ENCODE results near the gene DIO3.
A peak's percentile ranks its signal among the peaks of the same experiment; 100 is the strongest.

Gene DIO3

DNA sequence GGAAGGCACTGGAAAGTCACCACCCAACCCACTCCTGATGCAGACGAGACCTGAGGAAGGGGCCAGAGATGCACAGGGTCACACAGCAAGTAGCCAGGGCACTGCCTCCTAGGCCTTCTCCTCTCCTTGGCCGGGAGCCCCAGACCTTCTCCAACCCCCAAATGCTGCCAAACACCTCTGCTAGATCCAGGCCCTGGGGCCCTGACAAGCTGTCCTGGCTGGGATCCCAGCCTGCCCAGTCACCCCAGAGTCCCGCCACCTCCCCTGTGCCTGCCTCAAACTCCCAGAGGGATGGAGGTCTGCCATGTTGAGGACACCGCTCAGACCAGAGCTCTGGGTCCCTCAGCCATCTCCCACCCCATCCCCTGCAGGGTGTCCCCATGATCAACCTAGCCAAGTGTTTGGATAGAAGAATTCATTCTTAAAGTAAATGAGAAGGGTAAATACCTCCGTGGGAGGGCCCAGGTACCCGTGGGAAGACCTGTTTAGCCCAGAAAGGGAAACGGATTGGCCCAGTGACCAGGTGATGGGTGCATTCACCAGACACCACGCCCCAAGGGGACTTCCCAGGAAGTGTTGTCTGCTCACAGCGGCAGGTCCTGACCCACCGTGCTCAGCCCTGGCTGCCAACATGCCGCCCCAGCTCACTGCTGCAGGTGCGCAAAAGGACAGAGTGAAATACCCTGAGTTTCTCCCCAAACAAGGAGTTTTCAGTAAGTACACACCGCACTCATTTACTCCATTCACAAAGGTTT lies 4.6 kb upstream of the DIO3 start:
- peaks cover 4% of the 10 kb centered on the region; the same call in 1 of the 2 replicates for H3K9me3 ChIP-seq (ENCODE audit: insufficient read depth, low read length)
- TF ChIP-seq YY1 (IDR thresholded peaks at IDR 0.05; ENCODE audit: insufficient read depth, insufficient read length), result no peak
- TF ChIP-seq ZNF274 (IDR thresholded peaks at IDR 0.05; ENCODE audit: low read depth, low read length), result no peak
- TF ChIP-seq SUZ12 (IDR thresholded peaks at IDR 0.05; ENCODE audit: extremely low read depth, insufficient read depth, insufficient read length), result no peak

DNA sequence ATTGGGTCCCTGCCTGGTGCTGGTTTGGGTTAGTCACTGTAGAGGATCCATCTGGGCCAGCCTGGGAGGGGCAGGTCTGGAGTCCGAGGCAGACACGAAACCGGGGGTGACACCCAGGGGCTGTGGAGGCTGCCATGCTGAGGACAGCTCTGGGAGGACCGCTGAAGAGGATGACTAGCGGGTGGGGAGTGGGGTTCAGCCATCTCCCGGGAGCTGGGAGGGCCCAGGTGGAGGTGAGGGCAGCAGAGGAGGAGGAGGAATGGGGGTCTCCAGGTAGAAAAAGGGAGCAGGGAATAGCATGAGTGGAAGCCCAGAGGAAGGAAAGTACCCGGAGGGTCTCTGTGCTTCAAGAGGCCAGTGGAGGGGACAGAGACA lies 4.0 kb upstream of the DIO3 start:
- Histone ChIP-seq H3K4me3 (ENCODE audit: insufficient read length, low read depth) (no peak overlapping the region), H3K9me3 (ENCODE audit: insufficient read depth, low read length) (peaks cover 10% of the 10 kb centered on the region; the same call in 1 of the 2 replicates), H3K4me1 (ENCODE audit: insufficient read depth, insufficient read length) (peaks cover 2% of the 10 kb centered on the region), H3K27me3 (ENCODE audit: insufficient read depth, insufficient read length) (peaks cover 42% of the 10 kb centered on the region), H3K9ac (ENCODE audit: insufficient read length, low read depth) (no peak overlapping the region), H3K36me3 (ENCODE audit: insufficient read depth, insufficient read length, low read length) (no peaks in the 10 kb centered on the region)
- no peak for DNase-seq (ENCODE audit: low read depth, low spot score)
- TF ChIP-seq ZNF274 (IDR thresholded peaks at IDR 0.05; ENCODE audit: low read depth, low read length), result no peak
- no peak for TF ChIP-seq SUZ12 (IDR thresholded peaks at IDR 0.05; ENCODE audit: extremely low read depth, insufficient read depth, insufficient read length)
- no peak for TF ChIP-seq YY1 (IDR thresholded peaks at IDR 0.05; ENCODE audit: insufficient read depth, insufficient read length)

More for the DNA sequence above, 4.6 kb upstream of the DIO3 start:
- DNase-seq (ENCODE audit: low read depth, low spot score), result no peak
- Histone ChIP-seq H3K4me3 (ENCODE audit: insufficient read length, low read depth) (no peak overlapping the region), H3K36me3 (ENCODE audit: insufficient read depth, insufficient read length, low read length) (no peaks in the 10 kb centered on the region), H3K4me1 (ENCODE audit: insufficient read depth, insufficient read length) (peaks cover 2% of the 10 kb centered on the region), H3K9ac (ENCODE audit: insufficient read length, low read depth) (no peak overlapping the region), H3K27me3 (ENCODE audit: insufficient read depth, insufficient read length) (peaks cover 36% of the 10 kb centered on the region)

DNA sequence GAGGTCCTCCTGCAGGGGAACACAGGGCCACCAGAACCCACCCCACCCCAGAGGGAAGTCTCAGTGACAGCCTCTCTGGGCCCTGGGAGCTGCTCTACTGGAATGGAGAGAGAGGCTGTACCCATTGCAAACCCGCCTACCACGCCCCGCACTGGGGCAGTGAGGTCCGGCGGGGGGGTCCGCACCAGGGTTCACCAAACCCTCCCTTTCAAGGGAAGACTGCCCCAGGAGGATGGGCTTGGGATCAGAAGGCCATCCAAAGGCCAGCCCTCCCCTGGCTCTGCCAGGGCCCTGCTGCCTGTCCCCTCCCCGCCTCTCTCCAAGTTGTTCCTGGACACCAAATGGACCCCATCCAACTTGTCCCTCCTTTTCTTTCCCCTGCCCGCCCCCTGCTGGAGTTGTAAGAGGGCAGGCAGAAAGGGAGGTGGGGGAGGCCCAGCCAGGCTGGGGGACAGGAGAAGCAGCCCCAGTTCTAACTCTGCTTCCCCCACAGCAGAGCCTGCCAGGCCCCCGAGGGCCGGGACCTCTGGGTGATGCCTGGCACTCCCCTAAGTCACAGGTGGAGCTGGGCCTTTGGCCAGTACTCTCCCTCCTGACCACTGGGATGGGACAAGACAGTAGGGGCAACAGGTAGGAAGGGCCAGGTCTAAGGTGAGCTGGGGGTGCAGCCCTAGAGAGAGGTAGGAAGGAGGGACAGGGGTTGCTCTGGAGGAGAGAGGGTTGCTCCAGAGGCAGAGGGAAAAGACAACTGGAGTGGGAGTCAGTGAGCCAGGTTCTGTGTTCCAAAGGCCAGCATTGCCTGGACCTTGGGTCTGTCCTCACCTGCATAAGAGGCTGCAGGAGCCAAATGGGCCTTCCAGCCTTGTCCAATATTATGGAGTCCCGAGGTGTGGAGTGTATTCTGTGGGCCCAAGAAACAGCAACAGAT lies 3.2 kb upstream of the DIO3 start:
- no peak for TF ChIP-seq ZNF274 (IDR thresholded peaks at IDR 0.05; ENCODE audit: low read depth, low read length)
- TF ChIP-seq SUZ12 (IDR thresholded peaks at IDR 0.05; ENCODE audit: extremely low read depth, insufficient read depth, insufficient read length), result no peak
- no peak for TF ChIP-seq YY1 (IDR thresholded peaks at IDR 0.05; ENCODE audit: insufficient read depth, insufficient read length)
- Histone ChIP-seq H3K4me1 (ENCODE audit: insufficient read depth, insufficient read length) (peaks cover 2% of the 10 kb centered on the region), H3K4me3 (ENCODE audit: insufficient read length, low read depth) (no peak overlapping the region), H3K36me3 (ENCODE audit: insufficient read depth, insufficient read length, low read length) (no peaks in the 10 kb centered on the region), H3K9me3 (ENCODE audit: insufficient read depth, low read length) (peaks cover 12% of the 10 kb centered on the region; the same call in 1 of the 2 replicates), H3K27me3 (ENCODE audit: insufficient read depth, insufficient read length) (peaks cover 49% of the 10 kb centered on the region), H3K9ac (ENCODE audit: insufficient read length, low read depth) (no peak overlapping the region)
- DNase-seq (ENCODE audit: low read depth, low spot score), result no peak

DNA sequence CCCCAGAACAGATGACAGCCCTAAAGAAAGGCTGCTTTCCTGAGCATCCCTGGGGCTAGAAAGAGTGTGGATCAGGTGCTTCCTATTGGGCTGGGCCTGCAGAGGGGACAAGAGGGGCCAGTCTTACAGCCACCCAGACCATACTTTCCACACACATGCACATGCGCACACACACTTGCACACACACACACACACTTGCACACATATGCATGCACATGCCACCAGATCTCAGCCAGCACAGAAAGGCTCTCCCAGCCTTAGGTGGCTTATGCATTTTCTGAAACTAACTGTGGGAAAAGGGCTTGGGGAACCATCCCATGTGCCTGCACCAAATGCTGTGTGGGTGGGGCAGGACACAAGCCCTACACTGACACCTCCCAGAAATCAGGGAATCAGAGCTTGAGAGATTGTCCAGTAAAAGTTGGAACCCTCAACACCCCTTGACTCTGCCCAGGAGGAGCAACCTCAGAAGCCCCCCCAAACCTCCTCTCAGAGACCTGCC lies 2.5 kb upstream of the DIO3 start:
- Histone ChIP-seq H3K4me1 (ENCODE audit: insufficient read depth, insufficient read length) (peaks cover 2% of the 10 kb centered on the region), H3K4me3 (ENCODE audit: insufficient read length, low read depth) (no peak overlapping the region), H3K9ac (ENCODE audit: insufficient read length, low read depth) (no peak overlapping the region), H3K36me3 (ENCODE audit: insufficient read depth, insufficient read length, low read length) (no peaks in the 10 kb centered on the region), H3K27me3 (ENCODE audit: insufficient read depth, insufficient read length) (peaks cover 56% of the 10 kb centered on the region), H3K9me3 (ENCODE audit: insufficient read depth, low read length) (peaks cover 12% of the 10 kb centered on the region; the same call in 1 of the 2 replicates)
- TF ChIP-seq ZNF274 (IDR thresholded peaks at IDR 0.05; ENCODE audit: low read depth, low read length) (no peak), YY1 (IDR thresholded peaks at IDR 0.05; ENCODE audit: insufficient read depth, insufficient read length) (no peak), SUZ12 (IDR thresholded peaks at IDR 0.05; ENCODE audit: extremely low read depth, insufficient read depth, insufficient read length) (no peak)
- no peak for DNase-seq (ENCODE audit: low read depth, low spot score)

DNA sequence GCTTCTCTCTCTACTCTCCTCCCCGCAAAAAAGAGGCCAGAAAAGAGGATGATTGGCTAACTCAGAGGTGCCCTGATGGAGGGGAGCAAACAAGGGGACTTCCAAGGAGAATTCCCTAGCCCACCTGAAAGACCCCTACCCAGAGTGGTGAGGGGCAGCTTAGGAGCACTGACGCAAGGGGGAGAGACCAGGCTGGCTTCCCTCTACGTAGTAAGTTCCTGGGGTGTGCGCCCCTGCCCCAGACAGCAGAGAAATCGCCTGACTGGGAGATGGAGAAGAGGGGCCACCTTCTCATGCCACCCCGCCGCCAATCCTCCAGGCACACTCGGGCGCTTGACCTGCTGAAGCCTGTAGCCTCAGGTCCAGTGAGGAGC lies 2.1 kb upstream of the DIO3 start:
- peaks cover 2% of the 10 kb centered on the region for H3K4me1 ChIP-seq (ENCODE audit: insufficient read depth, insufficient read length)
- H3K36me3 ChIP-seq (ENCODE audit: insufficient read depth, insufficient read length, low read length), result no peaks in the 10 kb centered on the region
- peak overlapping the region; percentile 76 for H3K9ac ChIP-seq (ENCODE audit: insufficient read length, low read depth)
- peaks cover 61% of the 10 kb centered on the region for H3K27me3 ChIP-seq (ENCODE audit: insufficient read depth, insufficient read length)
- H3K9me3 ChIP-seq (ENCODE audit: insufficient read depth, low read length), result peaks cover 12% of the 10 kb centered on the region; the same call in 1 of the 2 replicates
- H3K4me3 ChIP-seq (ENCODE audit: insufficient read length, low read depth), result peak overlapping the region; percentile 45
- TF ChIP-seq SUZ12 (IDR thresholded peaks at IDR 0.05; ENCODE audit: extremely low read depth, insufficient read depth, insufficient read length), result no peak
- no peak for DNase-seq (ENCODE audit: low read depth, low spot score)

DNA sequence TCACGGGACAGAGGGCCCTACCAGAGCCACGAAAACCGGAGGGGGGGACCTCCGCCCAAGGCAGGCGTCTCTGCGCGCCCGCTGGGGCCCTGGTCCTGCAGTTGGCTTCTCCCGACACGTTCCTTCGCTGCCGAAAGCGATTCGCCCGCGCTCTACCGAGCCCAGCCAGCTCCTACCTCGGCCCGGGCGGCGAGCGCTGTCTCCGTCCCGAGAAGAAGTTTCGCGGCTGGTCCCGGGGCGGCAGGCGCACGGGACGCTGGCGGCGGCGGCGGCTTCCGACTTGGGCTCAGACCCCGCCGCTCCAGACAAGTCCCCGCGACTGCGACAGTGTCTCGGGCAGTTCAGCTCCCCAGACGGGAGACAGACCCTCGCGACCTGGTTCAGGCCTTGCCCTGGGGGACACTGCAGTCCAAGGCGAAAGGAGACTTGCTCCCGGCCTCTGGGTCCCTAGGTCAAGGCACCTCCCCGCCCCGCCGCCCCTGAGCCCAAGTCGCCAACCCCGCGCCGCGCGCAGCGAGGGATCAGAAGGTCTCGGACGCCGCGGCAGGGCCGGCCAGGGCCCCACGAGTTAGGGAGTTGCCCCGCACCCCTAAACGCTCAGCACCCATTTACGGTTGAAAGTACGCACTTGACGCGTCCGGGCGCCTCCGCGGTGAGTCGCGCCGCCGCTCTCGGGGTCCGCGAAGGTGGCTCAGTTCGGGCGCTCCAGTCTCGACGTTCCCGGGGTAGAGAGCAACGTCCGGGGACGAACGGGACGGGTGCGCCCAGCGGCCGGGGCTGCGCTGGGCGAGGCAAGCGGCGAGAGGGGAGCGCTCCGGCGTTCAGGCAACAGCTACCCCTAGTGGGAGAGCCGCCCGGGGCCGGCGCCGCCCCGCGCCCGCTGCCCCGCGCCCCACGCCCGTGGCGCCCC lies 1.4 kb upstream of the DIO3 start:
- DNase-seq (ENCODE audit: low read depth, low spot score), result no peak
- H3K36me3 ChIP-seq (ENCODE audit: insufficient read depth, insufficient read length, low read length), result no peaks in the 10 kb centered on the region
- peak overlapping the region; percentile 45 for H3K4me3 ChIP-seq (ENCODE audit: insufficient read length, low read depth)
- peaks cover 67% of the 10 kb centered on the region for H3K27me3 ChIP-seq (ENCODE audit: insufficient read depth, insufficient read length)
- peak overlapping the region; percentile 76 for H3K9ac ChIP-seq (ENCODE audit: insufficient read length, low read depth)
- peaks cover 2% of the 10 kb centered on the region for H3K4me1 ChIP-seq (ENCODE audit: insufficient read depth, insufficient read length)
- TF ChIP-seq YY1 (IDR thresholded peaks at IDR 0.05; ENCODE audit: insufficient read depth, insufficient read length) (no peak), SUZ12 (IDR thresholded peaks at IDR 0.05; ENCODE audit: extremely low read depth, insufficient read depth, insufficient read length) (no peak), ZNF274 (IDR thresholded peaks at IDR 0.05; ENCODE audit: low read depth, low read length) (no peak)
- peaks cover 12% of the 10 kb centered on the region; the same call in 1 of the 2 replicates for H3K9me3 ChIP-seq (ENCODE audit: insufficient read depth, low read length)
